Ramos (cell line): Measurements from ENCODE around the gene TSACC.
"Not testable (repeated sequence)": the region's sequence is repeated elsewhere in the genome, so short reads cannot be mapped to it uniquely, and the experiment has no call there.

Source experiments
- in situ Hi-C: fragments of 300-500 bp; cut with MboI; formaldehyde crosslinking; loops from one replicate; pipeline ENCODE4 v1.14.3; 2022; ENCODE audit warnings: low sequenced_read_pairs; ENCODE audit not compliant: unreplicated experiment

The TSACC gene

GRCh38 chr1:156338180-156338976 lies at the start of gene TSACC, which contains the start of gene CCT3:
TSACC (plus strand) TSS chr1:156338526; CDS start chr1:156339758, 1,232 bp downstream.
CCT3 (minus strand) TSS chr1:156338292; CDS start chr1:156338184, 108 bp downstream.
- in situ Hi-C loops: no loop called here

- in situ Hi-C loops: no loop called here
Observed at GRCh38 chr1:156289857-156290256, 48.5 kb upstream of the TSACC start.

DNA sequence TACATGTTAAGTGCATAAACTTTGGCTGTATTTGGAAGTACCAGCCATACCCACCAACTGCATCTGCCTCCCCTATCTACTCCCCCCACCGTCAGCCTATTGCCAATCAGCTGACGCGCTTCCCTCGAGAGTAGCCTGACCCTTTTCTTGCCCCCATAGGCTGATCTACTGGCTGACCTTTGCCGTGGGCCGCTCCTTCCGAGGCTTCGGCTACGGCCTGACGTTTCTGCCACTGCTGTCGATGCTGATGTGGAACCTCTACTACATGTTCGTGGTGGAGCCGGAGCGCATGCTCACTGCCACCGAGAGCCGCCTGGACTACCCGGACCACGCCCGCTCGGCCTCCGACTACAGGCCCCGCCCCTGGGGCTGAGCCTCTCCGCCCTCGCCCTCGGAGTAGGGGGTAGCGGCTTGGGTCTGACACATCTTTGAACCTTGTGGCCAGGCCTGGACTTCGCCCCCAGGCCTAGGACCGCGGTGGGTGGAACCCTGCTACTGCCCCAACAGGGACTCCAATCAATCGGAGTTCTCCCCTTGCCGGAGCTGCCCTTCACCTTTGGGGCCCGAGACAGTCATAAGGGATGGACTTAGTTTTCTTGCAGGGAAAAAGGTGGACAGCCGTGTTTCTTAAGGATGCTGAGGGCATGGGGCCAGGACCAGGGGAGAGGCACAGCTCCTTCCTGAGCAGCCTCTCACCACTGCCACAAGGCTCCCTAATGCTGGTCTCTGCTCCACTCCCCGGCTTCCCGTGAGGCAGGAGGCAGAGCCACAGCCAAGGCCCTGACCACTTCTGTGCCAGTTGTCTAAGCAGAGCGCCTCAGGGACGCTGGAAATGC lies 46.9 kb upstream of the TSACC start:
- in situ Hi-C loops: no loop called here

DNA sequence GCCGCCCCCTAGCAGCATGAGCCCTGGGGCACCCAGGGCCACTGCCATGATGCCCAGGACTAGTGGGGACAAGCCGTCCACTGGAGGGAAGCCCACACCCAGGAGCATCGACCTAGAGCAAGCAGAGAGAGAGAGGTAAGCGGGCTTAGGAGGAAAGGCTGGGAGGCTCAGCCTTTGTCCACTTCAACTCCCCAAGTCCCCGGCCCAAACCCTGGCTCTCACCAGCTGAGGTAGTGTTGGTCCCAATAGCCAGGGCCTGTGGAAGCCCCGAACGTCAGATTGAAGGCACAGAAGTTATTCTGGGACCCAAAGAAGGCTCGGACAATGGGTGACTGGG lies 45.3 kb upstream of the TSACC start:
- in situ Hi-C loops: no loop called here

GRCh38 chr1:156293895-156294294 lies 44.4 kb upstream of the TSACC start:
- in situ Hi-C loops: no loop called here

DNA sequence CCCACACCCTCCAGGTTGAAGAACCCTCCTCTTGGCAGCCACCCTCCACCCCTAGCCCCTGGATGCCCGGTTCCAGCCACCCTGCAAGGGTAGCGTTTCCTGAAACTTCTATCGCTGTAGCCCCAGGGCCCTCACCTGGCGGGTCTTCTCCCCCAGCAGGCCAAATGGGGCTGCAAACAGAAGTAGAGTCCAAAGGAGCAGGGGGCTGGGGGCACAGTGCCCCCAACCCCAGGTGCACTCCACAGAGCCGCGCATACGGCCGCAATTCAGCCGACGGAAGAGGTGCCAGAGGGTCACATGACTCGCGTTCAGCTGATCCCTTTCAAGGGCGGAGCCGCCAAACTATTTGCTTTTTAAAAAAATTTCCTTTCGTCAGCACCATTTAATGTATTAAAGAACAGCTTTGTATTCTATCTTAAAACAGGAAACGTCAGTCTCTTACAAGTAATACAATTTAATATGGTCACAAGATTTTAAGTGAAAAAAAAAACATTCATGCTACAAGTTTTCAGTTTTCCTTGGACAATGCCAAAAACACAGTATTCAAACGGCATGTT lies 42.9 kb upstream of the TSACC start, which contains the start of gene GLMP:
Gene GLMP (minus strand): TSS at position 289 of the 557 bp plus-strand sequence. CDS start 34 bp downstream, at position 255.
- in situ Hi-C loops: no loop called here

GRCh38 chr1:156298852-156299357 lies 39.4 kb upstream of the TSACC start, which contains the start of gene VHLL:
VHLL (minus strand) TSS chr1:156299307; CDS start chr1:156299189, 118 bp downstream.
- in situ Hi-C loops: no loop called here

GRCh38 chr1:156303241-156303640 lies 35.1 kb upstream of the TSACC start:
- in situ Hi-C loops: no loop called here

- in situ Hi-C loops: no loop called here
Observed at GRCh38 chr1:156305215-156305614, 33.1 kb upstream of the TSACC start.

- in situ Hi-C loops: no loop called here
Observed at GRCh38 chr1:156308078-156308477, 30.2 kb upstream of the TSACC start.

- in situ Hi-C loops: loop anchor here (10.0 kb wide), 1 partner anchor 166 kb away; no protein-coding TSS in a partner anchor
Observed at GRCh38 chr1:156310962-156311361, 27.4 kb upstream of the TSACC start.

- in situ Hi-C loops: loop anchor here (10.0 kb wide), 1 partner anchor 172 kb away; no protein-coding TSS in a partner anchor
Observed at GRCh38 chr1:156316909-156317308, 21.4 kb upstream of the TSACC start.

DNA sequence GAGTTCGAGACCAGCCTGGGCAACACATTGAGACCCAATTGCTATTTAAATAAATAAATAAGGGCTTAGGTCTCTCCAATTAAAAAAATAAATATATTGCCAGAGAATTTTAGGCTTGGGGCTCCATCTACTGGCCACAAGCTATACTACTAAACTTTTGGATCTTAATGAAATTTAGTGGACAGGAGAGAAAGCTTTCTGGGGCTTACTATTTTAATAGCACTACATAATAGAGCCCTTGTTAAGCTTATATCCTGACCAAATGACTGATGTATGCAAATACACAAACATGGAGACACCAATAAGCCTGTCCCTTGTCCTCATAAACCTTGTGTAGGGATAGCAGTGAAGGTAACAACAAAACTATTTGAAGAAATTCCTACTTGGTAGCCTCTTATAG lies 18.7 kb upstream of the TSACC start:
- in situ Hi-C loops: loop anchor here (10.0 kb wide), 1 partner anchor 175 kb away; no protein-coding TSS in a partner anchor

DNA sequence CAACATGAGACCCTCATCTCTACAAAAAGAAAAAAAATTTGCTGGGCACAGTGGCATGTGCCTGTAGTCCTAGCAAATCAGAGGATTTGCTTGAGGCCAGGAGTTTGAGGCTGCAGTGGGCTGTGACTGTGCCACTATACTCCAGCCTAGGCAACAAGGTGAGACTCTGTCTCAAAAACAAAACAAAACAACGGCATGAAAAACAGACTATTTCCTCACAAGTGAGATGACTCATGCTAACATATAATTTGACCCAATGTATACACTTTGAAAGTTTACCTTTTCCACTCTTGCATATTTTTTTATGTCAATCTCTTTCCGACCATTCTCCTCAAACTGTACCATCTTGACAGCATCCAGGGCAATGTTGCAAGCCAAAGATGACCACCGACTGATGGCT lies 17.8 kb upstream of the TSACC start:
- in situ Hi-C loops: no loop called here

- in situ Hi-C loops: not testable (repeated sequence)
Observed at GRCh38 chr1:156323179-156323578, 15.1 kb upstream of the TSACC start.

DNA sequence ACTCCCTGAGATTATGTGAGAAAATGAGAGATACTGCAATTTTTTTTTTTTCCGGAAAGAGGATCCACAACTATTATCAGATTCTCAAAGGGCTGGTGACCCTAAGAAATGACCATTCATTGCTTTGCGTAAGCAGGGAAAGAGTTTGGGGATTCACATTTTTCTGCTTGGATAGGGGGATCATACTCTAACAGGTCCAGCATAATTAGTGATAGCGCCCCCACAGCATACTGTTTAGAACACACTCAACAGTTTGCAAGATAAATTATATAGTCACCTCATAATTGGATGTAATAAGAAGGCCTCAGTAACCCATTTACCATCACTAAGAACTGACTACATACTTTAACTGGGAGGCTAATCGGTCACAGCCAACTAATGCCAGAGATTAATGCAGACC lies 2.1 kb upstream of the TSACC start:
- in situ Hi-C loops: no loop called here

DNA sequence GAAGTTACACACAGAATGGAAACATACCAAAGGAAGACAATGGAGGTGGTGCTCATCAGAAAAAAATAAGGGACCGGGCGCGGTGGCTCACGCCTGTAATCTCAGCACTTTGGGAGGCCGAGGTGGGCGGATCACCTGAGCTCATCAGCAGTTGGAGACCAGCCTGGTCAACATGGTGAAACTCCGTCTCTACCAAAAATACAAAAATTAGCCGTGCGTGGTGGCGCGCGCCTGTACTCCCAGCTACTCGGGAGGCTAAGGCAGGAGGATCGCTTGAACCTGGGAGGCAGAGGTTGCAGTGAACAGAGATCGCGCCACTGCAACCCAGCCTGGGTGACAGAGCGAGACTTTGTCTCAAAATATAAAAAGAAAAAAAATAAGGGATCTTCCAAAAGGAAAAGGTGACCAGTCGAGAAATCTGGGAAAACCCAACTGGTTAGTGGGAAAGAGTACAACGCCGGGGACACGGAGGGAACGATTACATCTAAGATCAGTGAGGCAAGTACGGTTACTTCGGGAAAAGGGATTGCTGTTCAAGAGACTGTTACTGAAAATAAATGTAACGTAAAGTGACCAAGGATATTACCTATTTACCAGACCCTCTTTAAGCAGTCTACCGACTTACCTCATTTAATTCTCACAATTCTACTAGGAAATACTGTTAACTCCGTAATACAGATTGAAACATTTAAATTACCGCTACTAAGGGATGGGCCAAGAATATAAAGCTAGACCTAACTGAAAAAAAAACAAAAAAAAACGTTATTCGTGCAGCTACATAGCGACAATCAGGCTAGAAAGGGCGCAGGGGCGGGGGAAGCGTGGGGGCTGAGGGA lies 1.1 kb upstream of the TSACC start:
- in situ Hi-C loops: no loop called here

DNA sequence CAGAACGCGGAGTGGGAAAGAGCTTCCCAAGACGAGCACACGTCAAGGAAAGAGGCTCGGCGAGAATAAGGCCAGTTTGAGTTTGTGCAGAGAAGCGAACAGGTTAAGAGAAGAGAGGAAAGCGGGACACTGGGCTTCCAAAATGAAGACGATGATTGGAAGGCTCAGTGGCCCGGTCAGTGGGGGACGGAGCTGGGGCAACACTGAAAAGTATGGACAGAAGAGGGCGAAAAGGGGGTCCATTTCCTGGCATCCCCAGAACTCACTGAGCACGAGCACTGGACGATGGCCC lies 492 bp upstream of the TSACC start:
- in situ Hi-C loops: no loop called here

DNA sequence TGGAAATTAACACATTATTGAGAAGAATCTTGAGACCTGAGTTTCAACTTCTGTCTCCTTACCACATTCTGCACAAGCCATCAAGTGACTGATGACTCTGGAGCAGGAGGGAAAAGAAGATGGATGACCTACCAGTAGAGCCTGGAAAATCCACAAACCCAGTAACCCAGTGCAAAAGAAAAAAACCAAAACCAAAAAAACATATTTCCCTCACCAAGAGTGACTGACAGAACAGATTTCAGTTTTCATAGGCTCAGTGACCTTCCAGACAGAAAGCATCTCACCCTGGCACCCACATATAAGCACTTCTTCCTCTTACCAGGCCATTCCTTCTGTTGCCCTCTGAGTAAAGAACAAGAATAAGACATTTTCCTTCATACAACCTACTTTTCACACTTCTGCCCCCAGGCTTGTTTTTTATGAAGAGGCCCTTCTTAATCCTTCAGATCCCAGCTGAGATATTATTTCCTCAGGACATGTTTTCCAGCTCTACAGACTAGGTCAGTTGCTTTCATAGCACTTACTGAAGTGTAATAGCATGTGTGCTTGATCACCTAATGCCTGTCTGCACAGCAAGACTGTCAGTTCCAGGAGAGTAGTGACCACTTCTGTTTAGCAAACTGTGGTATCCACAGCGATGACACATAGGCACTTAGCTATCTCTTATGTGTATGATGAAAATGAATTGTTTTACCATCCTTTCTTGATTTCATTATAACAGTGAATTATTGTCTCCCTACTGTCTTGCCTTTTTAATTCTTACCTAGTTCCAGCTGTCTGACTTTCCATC lies 4.0 kb downstream of the TSACC start:
- in situ Hi-C loops: no loop called here
